ENCODE results near the gene HHLA2.

HHLA2 gene

DNA sequence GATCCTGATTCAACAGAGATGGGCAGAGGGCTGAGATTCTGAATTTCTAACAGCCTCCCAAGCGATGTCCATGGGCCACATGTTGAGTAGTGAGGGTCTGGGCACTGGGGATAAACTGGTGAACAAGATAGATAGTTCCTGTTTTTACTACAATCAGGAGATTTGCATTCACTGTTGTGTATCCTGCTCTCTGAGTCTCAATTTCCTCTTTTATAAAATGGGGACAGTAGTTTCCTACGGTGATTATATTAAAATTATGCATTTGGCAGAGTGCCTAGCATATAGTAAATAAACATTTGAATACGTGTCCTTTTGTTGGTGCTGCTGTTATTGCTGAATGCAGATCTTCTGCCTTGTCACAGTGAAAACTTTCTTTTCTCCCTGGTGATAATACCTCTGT lies 111.5 kb downstream of the HHLA2 start:
- TF ChIP-seq, protein P1, sequence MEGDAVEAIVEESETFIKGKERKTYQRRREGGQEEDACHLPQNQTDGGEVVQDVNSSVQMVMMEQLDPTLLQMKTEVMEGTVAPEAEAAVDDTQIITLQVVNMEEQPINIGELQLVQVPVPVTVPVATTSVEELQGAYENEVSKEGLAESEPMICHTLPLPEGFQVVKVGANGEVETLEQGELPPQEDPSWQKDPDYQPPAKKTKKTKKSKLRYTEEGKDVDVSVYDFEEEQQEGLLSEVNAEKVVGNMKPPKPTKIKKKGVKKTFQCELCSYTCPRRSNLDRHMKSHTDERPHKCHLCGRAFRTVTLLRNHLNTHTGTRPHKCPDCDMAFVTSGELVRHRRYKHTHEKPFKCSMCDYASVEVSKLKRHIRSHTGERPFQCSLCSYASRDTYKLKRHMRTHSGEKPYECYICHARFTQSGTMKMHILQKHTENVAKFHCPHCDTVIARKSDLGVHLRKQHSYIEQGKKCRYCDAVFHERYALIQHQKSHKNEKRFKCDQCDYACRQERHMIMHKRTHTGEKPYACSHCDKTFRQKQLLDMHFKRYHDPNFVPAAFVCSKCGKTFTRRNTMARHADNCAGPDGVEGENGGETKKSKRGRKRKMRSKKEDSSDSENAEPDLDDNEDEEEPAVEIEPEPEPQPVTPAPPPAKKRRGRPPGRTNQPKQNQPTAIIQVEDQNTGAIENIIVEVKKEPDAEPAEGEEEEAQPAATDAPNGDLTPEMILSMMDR (IDR thresholded peaks at IDR 0.05; ENCODE audit: poor library complexity, severe bottlenecking): no peak
- Histone ChIP-seq H3K4me3 (ENCODE audit: severe bottlenecking) (no peak overlapping the region), H3K9me3 (ENCODE audit: severe bottlenecking) (no peaks in the 10 kb centered on the region), H3K4me1 (ENCODE audit: insufficient read depth, poor library complexity, severe bottlenecking) (peaks cover 10% of the 10 kb centered on the region), H3K27me3 (ENCODE audit: insufficient read depth, poor library complexity, severe bottlenecking) (no peaks in the 10 kb centered on the region), H3K36me3 (ENCODE audit: low read depth) (no peaks in the 10 kb centered on the region), H3K27ac (ENCODE audit: poor library complexity, severe bottlenecking) (no peak overlapping the region)
- ATAC-seq (ENCODE audit: low read depth) (no peak), DNase-seq (ENCODE audit: low spot score) (no peak)

DNA sequence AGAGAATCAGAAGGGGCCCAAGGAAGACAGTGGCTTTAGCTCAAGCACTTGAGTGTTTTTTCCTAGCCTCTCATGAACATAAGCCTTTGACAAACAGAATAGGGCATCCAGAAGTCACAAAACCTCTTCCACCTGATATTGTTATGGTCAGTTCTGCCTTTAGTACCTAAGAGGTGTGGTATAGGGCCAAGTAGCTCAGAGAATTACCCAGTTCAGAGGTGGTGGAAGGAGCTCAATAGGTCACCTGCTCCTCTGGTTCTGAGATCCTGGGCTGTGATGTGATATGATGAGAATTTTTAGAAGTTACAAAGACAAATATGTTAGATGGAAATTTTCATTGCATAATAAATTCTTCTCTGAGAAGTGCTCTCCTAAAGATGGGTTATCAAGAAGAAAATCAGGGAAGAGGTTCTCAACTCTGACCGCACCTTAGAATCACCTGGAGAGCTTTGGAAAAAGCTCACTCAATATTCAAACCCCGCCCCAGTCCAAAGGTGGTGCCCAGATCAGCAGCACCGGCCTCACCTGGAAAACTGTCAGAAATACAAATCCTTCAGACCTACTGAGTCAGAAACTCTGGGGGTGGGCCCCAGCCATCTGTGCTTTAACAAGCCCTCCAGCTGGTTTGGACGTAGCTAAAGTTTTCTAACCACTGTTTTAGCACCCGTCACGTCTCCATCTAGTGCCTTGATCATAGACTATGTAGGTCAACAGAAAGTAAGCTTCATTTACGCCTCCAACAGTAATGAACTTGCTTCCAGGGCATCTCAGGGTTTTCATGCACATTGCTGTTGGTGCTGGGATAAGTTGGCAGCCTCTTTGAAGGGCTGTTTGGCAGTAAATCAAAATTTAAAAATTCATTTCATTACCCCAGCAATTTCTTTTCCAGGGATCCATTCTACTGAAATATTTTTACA lies 112.8 kb downstream of the HHLA2 start:
- no peaks in the 10 kb centered on the region for H3K27me3 ChIP-seq (ENCODE audit: insufficient read depth, poor library complexity, severe bottlenecking)
- peaks cover 10% of the 10 kb centered on the region for H3K4me1 ChIP-seq (ENCODE audit: insufficient read depth, poor library complexity, severe bottlenecking)
- H3K36me3 ChIP-seq (ENCODE audit: low read depth): no peaks in the 10 kb centered on the region
- H3K4me3 ChIP-seq (ENCODE audit: severe bottlenecking): no peak overlapping the region
- TF ChIP-seq, protein P1 (IDR thresholded peaks at IDR 0.05; ENCODE audit: poor library complexity, severe bottlenecking): no peak
- no peaks in the 10 kb centered on the region for H3K9me3 ChIP-seq (ENCODE audit: severe bottlenecking)
- no peak for DNase-seq (ENCODE audit: low spot score)
- no peak overlapping the region for H3K27ac ChIP-seq (ENCODE audit: poor library complexity, severe bottlenecking)
- no peak for ATAC-seq (ENCODE audit: low read depth)

DNA sequence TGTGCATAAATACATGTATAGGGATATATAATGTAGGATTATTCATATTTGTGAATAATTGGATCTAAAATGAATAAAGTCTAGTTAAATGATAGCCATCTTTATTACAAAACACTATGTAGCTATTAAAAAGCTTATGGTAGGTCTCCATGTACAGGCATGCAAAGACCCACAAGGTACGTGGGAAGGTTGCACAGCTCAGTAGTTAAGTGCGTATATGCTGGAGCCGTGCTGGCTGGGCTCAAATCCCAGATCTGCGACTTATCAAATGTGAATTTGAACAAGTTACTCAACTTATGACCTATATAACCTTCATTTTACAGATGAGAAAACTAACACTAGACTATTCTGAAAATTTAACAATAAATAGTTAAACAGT lies 113.4 kb downstream of the HHLA2 start:
- TF ChIP-seq, protein P1 (IDR thresholded peaks at IDR 0.05; ENCODE audit: poor library complexity, severe bottlenecking): no peak
- H3K36me3 ChIP-seq (ENCODE audit: low read depth): no peaks in the 10 kb centered on the region
- H3K4me1 ChIP-seq (ENCODE audit: insufficient read depth, poor library complexity, severe bottlenecking): peaks cover 10% of the 10 kb centered on the region
- no peak for ATAC-seq (ENCODE audit: low read depth)
- no peaks in the 10 kb centered on the region for H3K27me3 ChIP-seq (ENCODE audit: insufficient read depth, poor library complexity, severe bottlenecking)
- no peak overlapping the region for H3K27ac ChIP-seq (ENCODE audit: poor library complexity, severe bottlenecking)
- H3K4me3 ChIP-seq (ENCODE audit: severe bottlenecking): no peak overlapping the region
- no peak for DNase-seq (ENCODE audit: low spot score)
- H3K9me3 ChIP-seq (ENCODE audit: severe bottlenecking): no peaks in the 10 kb centered on the region

DNA sequence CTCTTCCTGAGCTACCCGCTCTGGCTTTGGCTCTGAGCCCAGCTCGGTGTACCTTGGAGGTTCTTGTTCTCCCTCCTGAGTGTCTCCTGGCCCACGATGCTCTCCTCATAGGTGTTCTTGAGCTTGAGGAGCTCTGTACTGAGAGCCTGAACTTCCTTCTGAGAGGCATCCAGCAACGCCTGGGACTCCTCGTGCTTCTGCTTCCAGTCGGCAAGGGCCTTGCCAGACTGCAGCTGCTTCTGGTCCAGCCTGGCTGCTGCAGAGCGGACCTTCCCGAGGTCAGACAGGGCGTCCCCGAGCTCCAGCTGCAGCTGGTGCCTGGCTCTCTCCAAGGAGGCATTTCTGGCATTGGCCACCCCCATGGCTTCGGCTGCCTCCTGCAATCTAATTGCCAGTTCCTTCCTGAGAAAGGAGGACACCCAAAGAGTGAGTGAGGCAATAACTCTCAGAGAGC lies 114.2 kb downstream of the HHLA2 start:
- no peaks in the 10 kb centered on the region for H3K36me3 ChIP-seq (ENCODE audit: low read depth)
- DNase-seq (ENCODE audit: low spot score) (no peak), ATAC-seq (ENCODE audit: low read depth) (no peak)
- H3K4me3 ChIP-seq (ENCODE audit: severe bottlenecking): no peak overlapping the region
- no peak overlapping the region for H3K27ac ChIP-seq (ENCODE audit: poor library complexity, severe bottlenecking)
- no peaks in the 10 kb centered on the region for H3K9me3 ChIP-seq (ENCODE audit: severe bottlenecking)
- TF ChIP-seq, protein P1 (IDR thresholded peaks at IDR 0.05; ENCODE audit: poor library complexity, severe bottlenecking): no peak
- H3K27me3 ChIP-seq (ENCODE audit: insufficient read depth, poor library complexity, severe bottlenecking): no peaks in the 10 kb centered on the region
- H3K4me1 ChIP-seq (ENCODE audit: insufficient read depth, poor library complexity, severe bottlenecking): peaks cover 10% of the 10 kb centered on the region
